Globus pallidus (tissue), 1 donor: Measurements from ENCODE around the gene RNU1-2.
A peak's percentile ranks its signal among the peaks of the same experiment; 100 is the strongest.
"Not testable (repeated sequence)": the region's sequence is repeated elsewhere in the genome, so short reads cannot be mapped to it uniquely, and the experiment has no call there.

Source experiments
- DNase-seq: peaks from one replicate; pipeline ENCODE4 v3.0.0-alpha.2; 2015; ENCODE audit warnings: low spot score

The RNU1-2 gene

DNA sequence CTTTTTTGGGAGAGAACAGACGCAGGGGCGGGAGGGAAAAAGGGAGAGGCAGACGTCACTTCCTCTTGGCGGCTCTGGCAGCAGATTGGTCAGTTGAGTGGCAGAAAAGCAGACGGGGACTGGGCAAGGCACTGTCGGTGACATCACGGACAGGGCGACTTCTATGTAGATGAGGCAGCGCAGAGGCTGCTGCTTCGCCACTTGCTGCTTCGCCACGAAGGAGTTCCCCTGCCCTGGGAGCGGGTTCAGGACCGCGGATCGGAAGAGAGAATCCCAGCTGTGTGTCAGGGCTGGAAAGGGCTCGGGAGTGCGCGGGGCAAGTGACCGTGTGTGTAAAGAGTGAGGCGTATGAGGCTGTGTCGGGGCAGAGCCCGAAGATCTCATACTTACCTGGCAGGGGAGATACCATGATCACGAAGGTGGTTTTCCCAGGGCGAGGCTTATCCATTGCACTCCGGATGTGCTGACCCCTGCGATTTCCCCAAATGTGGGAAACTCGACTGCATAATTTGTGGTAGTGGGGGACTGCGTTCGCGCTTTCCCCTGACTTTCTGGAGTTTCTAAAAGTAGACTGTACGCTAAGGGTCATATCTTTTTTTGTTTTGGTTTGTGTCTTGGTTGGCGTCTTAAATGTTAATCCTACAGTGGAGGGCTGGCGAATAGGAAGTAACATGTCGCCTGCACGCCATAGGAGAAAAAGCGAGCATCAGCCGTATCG, at the start of gene RNU1-2:
Gene RNU1-2, plus strand, starts transcription at position 383 of the 718 bp plus-strand sequence.
- DNase-seq = peak; percentile 97

DNA sequence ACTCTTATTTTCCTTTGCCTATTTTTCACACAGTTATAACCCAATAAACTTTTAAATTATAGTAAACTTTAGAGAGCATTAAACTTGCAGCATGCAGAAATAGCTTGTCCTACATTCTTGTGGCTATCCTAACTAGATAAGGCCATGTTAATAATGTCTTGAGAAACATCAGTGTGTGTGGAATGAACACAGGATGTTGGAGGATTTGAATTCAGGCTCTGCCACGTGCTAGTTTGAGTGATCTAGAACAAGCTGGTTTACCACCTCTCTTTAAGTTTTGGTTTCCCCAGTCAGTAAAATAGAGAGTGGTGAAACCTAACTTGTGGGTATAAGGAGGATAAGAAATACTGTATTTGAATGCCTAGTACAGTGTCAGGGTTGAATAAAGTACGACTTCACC, 39.6 kb upstream of the RNU1-2 start:
- not testable (repeated sequence) for DNase-seq

DNA sequence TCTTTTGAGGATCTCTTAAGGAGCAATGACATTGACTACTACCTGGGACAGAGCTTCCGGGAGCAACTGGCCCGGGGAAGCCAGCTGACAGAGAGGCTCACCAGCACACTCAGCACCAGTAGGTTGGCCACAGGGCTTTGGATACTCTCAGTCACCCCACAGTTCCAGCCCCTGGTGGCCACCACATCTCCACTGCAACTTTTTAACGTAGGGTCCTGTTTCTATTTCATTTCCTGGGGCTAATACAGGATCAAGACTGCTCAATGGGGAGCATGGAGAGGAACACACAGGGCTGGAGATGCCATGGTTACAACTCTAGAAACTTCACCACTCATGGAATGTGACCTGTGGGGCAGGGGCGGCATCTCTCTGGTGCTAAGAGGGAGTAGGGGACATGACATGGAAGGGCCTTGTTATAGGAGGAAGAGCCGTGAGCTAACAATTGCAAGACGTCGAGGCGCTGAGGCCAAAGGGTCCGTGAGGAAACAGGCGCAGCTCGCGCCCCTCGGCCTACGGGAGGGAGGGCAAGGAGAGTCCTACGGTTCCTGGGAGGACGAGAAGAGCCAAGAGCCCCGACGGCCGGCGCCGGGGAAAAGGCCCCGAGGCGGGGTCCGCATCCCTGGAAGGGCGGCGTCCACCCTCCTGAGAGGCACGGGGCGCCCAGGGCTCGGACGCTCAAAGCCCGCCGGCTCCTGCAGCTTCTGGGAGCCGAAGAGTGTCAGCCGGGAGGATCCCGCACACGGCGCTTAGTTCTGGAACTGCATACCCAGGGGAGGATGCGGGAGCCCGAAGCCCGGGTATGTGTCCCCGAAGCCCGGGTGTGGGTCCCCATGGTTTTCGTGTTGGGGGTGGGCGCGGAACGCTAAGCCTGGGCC, 36.4 kb upstream of the RNU1-2 start:
- not testable (repeated sequence) for DNase-seq

DNA sequence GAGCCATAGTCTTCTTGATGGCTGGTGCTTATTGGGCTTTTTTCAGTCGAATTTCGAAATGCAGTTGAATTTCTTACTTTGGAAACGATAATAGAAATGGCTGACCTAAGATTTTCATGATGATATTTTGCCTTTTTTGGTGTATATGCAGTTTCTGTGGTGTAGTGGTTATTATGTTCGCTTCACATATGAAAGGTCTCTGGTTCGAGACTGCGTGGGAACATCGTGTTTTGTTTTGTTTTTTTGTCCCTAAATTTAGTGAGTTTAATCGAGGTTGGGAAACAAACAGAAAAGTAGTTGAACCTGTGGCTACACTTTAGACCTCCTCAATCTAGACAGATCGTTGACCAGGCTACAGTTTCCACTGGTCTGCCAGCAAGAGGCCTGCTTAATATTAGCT, 35.7 kb upstream of the RNU1-2 start:
- not testable (repeated sequence) for DNase-seq

DNA sequence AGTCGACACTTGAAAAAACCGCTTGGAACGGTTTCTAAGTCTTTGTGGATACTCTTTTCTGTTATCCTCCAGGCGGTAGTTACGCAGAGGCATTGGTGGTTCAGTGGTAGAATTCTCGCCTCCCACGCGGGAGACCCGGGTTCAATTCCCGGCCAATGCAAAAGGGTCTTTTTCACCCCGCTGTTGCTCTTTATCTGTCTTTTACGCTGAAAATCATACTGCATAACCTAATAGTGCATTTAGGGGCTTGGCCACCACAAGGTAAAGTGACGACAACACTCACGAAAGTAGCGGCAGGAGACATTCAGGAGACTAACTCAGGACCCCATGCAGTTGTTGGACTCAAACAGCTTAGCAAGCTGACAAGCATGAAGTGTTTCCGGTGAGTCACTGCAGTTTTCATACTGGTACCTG, 33.9 kb upstream of the RNU1-2 start:
- not testable (repeated sequence) for DNase-seq

DNA sequence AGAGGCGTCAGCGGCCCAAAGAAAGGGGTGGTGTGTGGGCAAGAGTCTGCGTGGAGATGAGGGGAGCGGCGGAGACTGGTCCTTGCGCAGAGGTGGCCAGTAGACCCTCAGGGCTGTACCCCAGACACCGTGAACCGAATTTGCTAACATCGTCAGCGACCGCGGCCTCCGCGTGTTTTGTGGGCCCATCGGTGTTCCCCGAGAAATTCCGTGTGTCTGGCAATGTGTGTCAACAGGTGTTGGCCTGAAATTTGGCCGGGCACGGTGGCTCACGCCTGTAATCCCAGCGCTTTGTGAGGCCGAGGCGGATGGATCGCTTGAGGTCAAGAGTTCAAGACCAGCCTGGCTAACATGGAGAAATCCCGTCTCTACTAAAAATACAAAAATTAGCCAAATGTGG, 33.4 kb upstream of the RNU1-2 start:
- DNase-seq = not testable (repeated sequence)

DNA sequence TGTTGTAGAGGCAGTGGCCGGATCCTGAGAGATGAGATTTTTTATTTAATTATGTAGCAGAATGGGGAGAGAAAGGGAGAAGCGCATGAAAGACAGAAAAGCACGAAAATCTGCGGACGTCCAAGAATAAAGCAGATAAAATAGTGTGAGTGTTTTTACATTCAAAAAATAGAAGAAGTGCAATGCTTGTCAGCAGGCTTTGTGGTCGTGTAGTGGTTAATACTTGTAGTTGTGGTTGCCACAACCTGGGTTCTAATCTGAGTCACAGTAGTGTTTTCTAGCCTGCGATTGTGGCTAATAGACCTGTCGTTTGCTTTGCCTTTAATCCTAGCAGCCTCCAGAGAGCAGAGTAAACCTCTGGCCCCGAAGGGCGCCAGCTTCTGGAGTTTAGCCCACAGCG, 32.8 kb upstream of the RNU1-2 start:
- not testable (repeated sequence) for DNase-seq

DNA sequence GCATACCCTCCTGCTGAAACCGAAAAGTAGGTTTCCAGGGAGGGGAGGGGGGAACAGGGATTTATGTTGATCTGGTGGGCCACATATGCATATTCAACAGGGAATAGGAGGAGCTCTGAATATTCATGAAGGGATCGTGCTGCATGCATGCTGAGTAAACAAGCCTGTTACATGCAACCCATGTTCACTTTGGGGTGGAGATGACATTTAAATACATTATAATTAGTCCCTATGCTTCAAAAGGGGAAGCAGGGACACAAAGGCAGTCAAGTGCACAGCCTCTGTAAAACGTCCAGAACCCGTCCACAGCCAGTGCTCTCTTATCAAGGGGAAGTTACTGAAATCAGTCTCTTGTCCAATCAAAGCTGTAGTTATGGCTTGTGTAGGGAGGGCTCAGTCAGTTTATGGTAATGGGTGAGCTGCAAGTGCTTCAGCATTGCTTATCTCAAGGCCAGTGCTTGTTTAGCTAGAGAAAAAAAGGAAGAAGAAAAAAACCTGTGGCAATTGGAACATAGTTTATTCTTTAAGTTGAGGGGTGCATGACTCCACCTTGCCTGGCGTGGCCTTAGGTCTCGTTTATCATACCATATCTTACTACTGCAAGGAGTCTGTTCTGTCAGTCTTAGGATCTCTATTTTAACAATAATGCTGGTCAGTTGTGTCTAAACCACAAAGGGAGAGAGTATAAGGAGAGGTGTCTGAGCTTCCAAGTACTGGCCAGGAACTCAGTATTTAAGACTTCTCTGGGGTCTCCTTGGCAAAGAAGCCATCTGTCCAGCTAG, 28.7 kb upstream of the RNU1-2 start:
- not testable (repeated sequence) for DNase-seq

DNA sequence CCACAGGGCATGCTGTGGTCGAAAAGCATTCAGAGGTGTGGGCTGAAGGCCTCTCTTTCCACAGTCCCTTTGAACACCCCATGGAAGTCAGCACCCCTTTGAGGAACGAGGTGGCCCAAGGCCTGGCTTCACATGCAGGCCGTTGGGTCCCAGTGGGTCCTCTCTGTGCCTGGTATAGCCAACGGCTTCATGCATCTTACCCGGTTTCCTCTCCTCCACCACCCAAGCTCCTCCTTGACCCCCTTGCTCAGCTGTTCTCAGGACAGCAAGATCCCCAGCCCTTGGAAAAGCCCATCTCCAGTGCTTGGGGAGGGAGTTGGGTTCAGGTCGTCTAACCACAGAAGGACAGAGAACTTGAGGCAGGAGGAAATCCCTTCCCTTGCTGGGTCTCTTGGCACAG, 27.0 kb upstream of the RNU1-2 start:
- DNase-seq = not testable (repeated sequence)

DNA sequence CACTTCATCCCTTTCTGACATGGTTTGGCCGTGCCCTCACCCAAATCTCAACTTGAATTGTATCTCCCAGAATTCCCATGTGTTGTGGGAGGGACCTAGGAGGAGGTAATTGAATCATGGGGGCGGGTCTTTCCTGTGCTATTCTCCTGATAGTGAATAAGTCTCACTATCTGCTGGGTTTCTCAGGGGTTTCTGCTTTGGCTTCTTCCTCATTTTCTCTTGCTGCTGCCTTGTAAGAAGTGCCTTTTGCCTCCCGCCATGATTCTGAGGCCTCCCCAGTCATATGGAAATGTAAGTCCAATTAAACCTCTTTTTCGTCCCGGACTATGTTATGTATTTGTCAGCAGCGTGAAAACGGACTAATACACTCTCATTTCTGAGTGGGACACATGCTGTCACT, 25.8 kb upstream of the RNU1-2 start:
- not testable (repeated sequence) for DNase-seq

DNA sequence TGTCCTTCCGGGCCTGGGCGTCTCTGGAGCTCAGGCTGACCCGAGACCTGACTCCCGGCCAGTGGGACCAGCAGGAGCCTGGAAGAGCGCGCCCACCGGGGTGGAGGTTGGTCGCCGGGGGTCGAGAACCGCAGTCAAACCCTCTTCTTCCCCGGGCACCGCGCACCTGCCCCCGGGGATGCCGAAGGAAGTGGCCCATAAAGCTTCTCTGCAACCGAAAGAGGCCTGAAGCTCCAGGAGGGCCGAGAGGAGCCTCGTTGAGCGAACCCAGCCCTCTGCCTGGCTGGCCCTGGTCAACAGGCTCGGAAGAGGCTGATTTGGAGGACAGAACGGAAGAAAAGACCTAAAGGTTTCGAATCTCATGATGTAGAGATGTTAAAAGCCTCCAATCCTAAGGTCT, 24.6 kb upstream of the RNU1-2 start:
- DNase-seq = not testable (repeated sequence)

DNA sequence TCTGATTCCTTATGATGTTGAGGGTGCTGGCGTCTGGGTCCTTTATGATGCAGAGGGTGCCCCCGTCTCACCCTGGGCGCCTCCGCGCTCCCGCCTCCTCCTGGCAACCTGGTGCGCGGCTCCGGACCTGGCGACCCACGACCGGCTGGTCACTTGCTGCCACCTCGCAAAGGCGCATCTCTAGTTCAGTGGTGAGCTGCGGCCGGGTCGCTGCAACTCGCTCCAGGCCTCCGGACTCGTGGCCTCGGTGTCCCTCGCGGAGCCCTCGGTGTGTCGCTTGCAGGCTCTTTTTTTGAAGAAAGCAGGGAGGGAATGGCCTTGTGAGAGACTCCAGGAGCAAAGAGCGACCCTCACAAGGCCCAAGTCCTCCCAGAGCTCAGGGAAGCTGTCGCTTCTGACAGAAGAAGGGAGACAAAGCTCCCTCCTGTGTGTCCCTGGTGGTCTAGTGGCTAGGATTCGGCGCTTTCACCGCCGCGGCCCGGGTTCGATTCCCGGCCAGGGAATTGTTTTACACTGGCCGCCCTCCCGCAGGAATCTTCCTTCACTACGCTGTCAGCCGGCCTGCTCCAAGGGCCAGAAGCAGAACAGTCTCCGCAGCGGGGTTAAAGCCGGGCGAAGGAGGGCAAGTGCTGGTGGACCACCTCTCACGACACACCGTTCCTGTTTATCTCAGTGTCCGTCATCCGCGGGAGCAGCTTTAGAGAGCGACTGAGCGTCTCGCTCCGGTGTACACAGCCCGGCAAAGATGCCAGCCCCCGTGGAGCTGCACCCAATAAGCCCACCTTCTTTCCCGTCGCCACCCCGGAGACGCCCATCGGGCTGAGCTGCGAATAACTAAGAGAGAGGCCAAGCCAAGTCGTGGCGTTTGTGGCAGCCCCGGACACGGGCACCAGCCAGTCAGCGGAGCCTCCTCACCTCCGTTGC, 23.4 kb upstream of the RNU1-2 start:
- DNase-seq = peak; percentile 77

DNA sequence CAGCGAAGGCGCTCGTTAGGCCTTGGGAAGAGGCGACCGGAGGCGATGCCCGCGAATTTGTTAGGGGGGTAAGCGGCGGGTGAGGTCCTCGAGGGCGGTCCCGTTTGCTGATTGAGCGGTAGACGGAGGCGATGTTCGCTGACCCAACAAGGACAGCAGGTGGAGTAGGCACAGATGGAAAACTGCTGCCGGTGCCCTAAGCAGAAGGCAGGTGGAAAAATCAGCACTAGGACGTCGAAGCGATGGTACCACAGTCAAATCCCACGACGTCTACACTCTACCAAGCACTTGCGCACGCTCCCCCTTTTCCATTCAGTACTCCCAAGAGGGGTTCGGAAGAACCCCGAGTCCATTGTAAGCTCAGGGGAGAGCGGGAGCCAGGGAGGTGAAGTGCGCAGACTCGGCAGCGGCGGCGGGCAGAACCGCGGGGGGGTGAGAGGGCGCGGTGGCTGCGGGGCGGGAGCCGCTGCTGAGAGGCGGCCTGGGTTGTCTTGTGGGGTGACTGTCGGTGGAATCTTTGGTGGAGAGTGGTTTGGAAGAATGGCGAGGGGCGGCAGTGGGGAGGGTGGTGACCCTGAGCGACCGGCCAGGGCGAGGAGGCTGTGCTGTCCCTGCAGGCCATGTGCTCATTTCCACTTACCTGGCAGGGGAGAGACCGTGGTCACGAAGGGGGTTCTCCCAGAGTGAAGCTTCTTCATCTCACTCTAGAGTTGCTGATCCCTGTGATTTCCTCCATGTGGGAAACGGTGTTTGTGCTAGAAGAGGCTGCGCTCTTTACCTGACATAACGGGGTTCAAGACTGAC, 22.5 kb upstream of the RNU1-2 start:
- peak; percentile 60 for DNase-seq

DNA sequence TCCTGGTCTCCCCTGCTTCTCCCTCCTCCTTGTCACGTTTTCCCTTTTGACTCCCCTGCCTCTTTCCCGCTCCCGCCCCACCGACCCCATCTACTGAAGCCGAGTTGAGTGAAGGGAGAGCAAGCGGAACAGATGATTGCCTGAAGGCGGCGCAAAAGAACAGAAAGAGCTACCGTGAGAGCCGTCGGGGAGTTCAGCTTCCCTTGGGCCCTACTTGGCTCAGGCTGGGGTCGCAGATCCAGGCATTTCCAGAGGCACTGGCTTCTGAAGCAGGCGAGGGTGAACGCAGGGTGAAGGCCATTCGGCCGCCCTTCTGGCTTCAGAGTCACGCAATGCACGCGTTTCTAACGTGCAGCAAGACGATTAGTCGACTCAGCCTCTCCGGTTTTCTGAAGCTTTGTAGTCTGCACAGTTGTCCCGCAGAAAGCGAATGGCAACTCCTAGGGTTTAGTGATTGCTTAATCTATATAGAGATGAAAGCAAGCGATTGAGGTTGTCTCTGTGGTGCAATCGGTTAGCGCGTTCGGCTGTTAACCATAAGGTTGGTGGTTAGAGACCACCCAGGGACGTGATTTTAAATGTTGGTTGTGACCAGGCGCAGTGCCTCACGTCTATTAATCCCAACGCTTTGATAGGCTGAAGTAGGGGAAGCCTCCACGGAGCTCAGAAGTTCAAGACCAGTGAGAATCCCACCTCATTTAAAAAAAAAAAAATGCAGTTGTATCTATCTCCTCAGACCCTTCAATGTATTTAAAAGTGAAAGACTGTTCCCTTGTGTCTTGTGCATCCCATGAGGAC, 20.6 kb upstream of the RNU1-2 start:
- DNase-seq = not testable (repeated sequence)

DNA sequence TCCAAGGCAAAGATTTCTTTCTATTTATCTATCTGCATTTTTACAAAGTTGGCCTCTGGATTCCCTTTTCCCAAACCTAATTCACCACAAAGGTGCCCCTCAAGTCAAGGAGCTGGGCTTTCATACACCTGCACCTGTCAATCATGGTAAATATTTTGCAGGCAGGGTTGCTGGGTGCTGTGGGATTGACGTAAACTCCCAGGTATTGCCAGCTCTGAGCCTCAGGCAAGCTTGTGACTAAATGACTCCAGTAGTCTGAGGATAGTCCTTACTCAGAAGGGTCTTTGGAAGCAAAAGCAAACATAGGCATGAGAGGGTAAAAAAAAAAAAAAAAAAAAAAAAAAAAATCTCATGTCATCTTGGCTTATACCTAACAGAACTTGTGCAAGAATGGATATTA, 14.0 kb upstream of the RNU1-2 start:
- not testable (repeated sequence) for DNase-seq

DNA sequence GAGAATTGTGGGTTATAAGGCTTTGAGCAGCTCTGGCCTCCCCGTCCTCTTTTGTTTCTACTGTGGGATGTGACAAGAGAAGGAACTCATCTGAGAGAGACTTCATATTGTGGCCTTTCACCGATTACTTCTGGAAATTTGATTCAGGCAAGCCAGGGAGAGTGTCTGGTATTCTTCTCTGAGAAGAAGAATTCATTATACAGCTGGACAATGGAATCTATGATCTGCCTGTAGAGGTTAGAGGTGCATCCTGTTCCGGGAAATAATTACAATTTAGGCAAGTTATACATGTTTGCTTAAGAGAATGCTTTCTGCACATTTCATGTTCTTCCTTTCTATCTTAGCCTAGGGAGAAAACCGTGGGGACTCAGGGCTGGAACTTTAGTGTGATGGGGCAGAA, 12.8 kb upstream of the RNU1-2 start:
- DNase-seq = no peak

DNA sequence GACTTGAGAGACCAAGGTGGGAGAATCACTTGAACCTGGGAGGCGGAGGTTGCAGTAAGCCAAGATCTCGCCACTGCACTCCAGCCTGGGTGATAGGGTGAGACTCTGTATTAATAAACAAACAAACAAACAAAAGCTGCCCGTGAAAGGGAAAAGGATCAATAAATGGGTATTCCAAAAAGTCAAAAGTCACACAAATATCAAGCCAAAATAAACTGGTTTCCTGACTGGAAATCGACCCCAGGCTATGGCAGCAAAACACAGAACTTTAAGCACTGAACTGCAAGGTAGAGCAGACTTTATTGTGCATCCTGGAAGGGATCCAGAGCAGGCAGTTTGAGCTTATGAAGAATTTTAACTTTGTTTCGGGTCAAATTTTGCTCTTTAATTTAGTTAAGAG, 11.3 kb upstream of the RNU1-2 start:
- not testable (repeated sequence) for DNase-seq

DNA sequence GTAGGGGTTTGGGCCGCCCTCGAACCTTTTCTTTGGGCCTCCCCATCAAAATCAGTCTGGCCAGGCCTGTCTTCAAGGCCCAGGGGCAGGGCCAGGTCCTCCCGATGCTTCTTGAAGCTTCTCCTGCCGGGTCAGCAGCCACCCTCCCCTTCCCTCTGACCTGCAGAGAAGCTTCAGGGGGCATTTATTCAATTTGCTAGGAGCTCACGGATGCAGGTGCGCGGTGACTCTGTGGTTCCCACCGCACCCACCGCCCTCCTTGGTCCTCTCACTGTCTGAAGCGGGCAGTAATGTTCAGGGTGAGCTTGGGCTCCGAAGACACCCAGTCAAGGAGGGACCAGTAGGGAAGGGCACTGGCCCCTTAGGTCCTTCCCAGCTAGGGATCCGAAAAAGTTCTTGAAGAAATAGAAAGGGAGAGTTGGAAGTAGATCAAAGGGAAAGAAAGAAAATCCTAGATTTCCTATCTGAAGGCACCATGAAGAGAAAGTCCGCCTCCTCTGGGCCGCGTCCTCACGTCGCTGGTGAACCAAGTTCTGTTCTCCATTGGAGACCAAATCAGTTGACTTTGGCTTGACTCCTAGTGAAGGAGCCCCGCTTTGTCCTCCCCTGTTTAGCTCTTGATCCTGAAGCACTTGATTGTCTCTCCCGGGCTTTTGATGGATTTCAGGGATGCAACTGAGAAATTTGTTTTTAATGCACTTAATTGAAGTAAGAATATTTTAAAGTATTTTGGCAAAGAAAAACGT, 8.7 kb upstream of the RNU1-2 start:
- DNase-seq = no peak
